GM20000 (cell line): ENCODE results near the gene RABGAP1L.
"Not testable (repeated sequence)": the region's sequence is repeated elsewhere in the genome, so short reads cannot be mapped to it uniquely, and the experiment has no call there.

Source experiments
- DNase-seq: peaks from one replicate; pipeline ENCODE4 v3.0.0; 2012; ENCODE audit warnings: low spot score
- CTCF ChIP-seq: IDR thresholded peaks from 2 replicates; pipeline ENCODE4 v1.5.1; 2012; ENCODE audit warnings: mild to moderate bottlenecking, control low read depth; ENCODE audit errors: extremely low read depth, missing control alignments

RABGAP1L gene

GRCh38 chr1:175034775-175035174 is 875.5 kb downstream of the RABGAP1L start:
- DNase-seq: no peak
- no peak for TF ChIP-seq CTCF

GRCh38 chr1:175035865-175036264 is 876.5 kb downstream of the RABGAP1L start:
- TF ChIP-seq CTCF: no peak
- DNase-seq: no peak

- TF ChIP-seq CTCF: no peak
- no peak for DNase-seq
These were observed 877.2 kb downstream of the RABGAP1L start for GRCh38 chr1:175036476-175036875.

GRCh38 chr1:175037416-175037815 is 878.1 kb downstream of the RABGAP1L start:
- DNase-seq: no peak
- TF ChIP-seq CTCF: no peak

- no peak for DNase-seq
- TF ChIP-seq CTCF: no peak
These were observed 881.1 kb downstream of the RABGAP1L start for GRCh38 chr1:175040324-175040879.

- no peak for DNase-seq
- TF ChIP-seq CTCF: no peak
These were observed 883.3 kb downstream of the RABGAP1L start for GRCh38 chr1:175042650-175043049.

- DNase-seq: no peak
- TF ChIP-seq CTCF: no peak
These were observed 884.5 kb downstream of the RABGAP1L start for GRCh38 chr1:175043824-175044223.

GRCh38 chr1:175044591-175044990 is 885.3 kb downstream of the RABGAP1L start:
- DNase-seq: not testable (repeated sequence)
